Heart left ventricle (tissue), 16 donors: ENCODE data around the gene GRHPR. TPM values are rescaled to one million over a fixed set of nuclear protein-coding genes. Genes with fewer than 3 reads are reported as not detected.

ENCODE experiments used
- ATAC-seq, 4 donors: fragments of 200-7000 bp; cut with Tn5 transposase; one replicate each; pipeline ENCODE4 v1.9.1; 2020 to 2022; ENCODE audit warnings: moderate library complexity in 4 of 4, mild to moderate bottlenecking in 3 of 4, moderate number of reproducible peaks in 1 of 4
- DNase-seq, 5 donors: peaks; one replicate each; pipeline ENCODE4 v3.0.0-alpha.2; 2020
- H3K27ac ChIP-seq, 12 donors: fragments of 200-600 bp; sonication (generic) in 4 of 12; one replicate each; pipeline versions ENCODE4 v1.5.0 to v1.8.0; 2016 to 2022; ENCODE audit warnings: mild to moderate bottlenecking in 2 of 12
- H3K27me3 ChIP-seq, 9 donors: fragments of 200-600 bp; sonication (generic) in 2 of 9; one replicate each; pipeline versions ENCODE4 v1.5.1 to v1.8.0; 2016 to 2022; ENCODE audit warnings: mild to moderate bottlenecking in 3 of 9
- H3K36me3 ChIP-seq, 9 donors: fragments of 200-600 bp; sonication (generic) in 2 of 9; one replicate each; pipeline versions ENCODE4 v1.5.0 to v1.8.0; 2018 to 2022; ENCODE audit warnings: mild to moderate bottlenecking in 2 of 9
- H3K4me1 ChIP-seq, 12 donors: fragments of 200-600 bp; sonication (generic) in 4 of 12; one replicate each; pipeline versions ENCODE4 v1.5.0 to v1.8.0; 2016 to 2022; ENCODE audit warnings: mild to moderate bottlenecking in 3 of 12
- H3K4me3 ChIP-seq, 12 donors: fragments of 200-600 bp; sonication (generic) in 4 of 12; one replicate each; pipeline versions ENCODE4 v1.5.0 to v1.8.0; 2017 to 2022; ENCODE audit warnings: mild to moderate bottlenecking in 9 of 12, moderate library complexity in 4 of 12
- H3K9me3 ChIP-seq, 12 donors: fragments of 200-600 bp; sonication (generic) in 4 of 12; one replicate each; pipeline versions ENCODE4 v1.5.0 to v1.8.0; 2016 to 2022; ENCODE audit warnings: mild to moderate bottlenecking in 1 of 12
- CTCF ChIP-seq, 12 donors: fragments of 200-600 bp; sonication (generic) in 4 of 12; IDR thresholded peaks; one replicate each; pipeline versions ENCODE4 v1.5.0 to v1.8.0; 2018 to 2022; ENCODE audit warnings: antibody characterized with exemption in 12 of 12, mild to moderate bottlenecking in 5 of 12
- POLR2A ChIP-seq, 2 donors: fragments of 450-650 bp; IDR thresholded peaks; one replicate each; pipeline ENCODE4 v1.6.1; 2017; ENCODE audit warnings: antibody characterized with exemption in 2 of 2, mild to moderate bottlenecking in 2 of 2, moderate library complexity in 2 of 2
- WGBS, 4 donors: extraction: QIAGEN DNeasy Blood & Tissue Kit in 2 of 4; methylation state at CpG; one replicate each; pipeline versions ENCODE4 v1.1.5 to v1.1.7; 2013 to 2018; 5-methylcytosine and 5-hydroxymethylcytosine counted together
- intact Hi-C, 10 donors: fragments of 100-400 bp; cut with DNase I; formaldehyde crosslinking; loops; one replicate each; pipeline versions ENCODE4 v1.11.1 to v1.14.2; 2022
- polyA plus RNA-seq, 2 donors: library from polyadenylated mRNA; stranded (reverse); fragments of 200-250 nt; gene quantifications; one replicate each; pipeline ENCODE4 v1.2.3, GENCODE V29; 2013
- total RNA-seq, 9 donors: library from RNA; depleted of rRNA in 2 of 9; stranded (reverse); fragments of >200 nt in 2 of 9; fragmentation: NEBNext Ultra II Directional in 3 of 9; extraction: Animal tissue kit (Norgen Biotek cat#: 25700) in 3 of 9; gene quantifications; one replicate each; pipeline versions ENCODE4 v1.1.0 to v1.2.4, GENCODE V29; 2016 to 2023
- donor health status: ischemic (EF 13 %, LVEDD 7.1; RV severe dilation, severe dysfunction).
- donor health status: healthy with polysubstance abuse.
- donor health status: DM: no; HTN: yes; CAD: no.
- donor health status: DM: no; HTN: no; CAD: no.
- donor health status: ischemic (EF 25% LVEDD 6.9; RV normal size, moderate dysfunction).
- donor health status: ischemic (EF 25% LVEDD 5.7; RV mildly dilated, moderate dysfunction).
- donor health status: healthy.
- donor health status: DM: yes; HTN: yes; CAD: no.
- donor health status: ischemic (EF 35%, LVEDD 5.7; RV mildly dilated, moderate dysfunction).
- donor health status: nonischemic (EF 11% LVEDD 7.7; RV severe dilation, severe dysfunction).
- donor health status: DM: yes; HTN: yes; CAD: no.
- donor health status: PGD.
- donor health status: ischemic (EF 29% LVEDD 5.4; RV normal size, mild dysfunction).
- donor health status: nonischemic (EF 23%, LVEDD 6.1; RV moderate dilation, normal function).

The GRHPR gene
- total and polyA plus RNA-seq, 11 donors: 91.0 to 209 (median 111) TPM

- H3K27me3 ChIP-seq: no peaks in the 10 kb centered on the region
- no peak for TF ChIP-seq POLR2A (IDR thresholded peaks at IDR 0.05)
- no peak for TF ChIP-seq CTCF (IDR thresholded peaks at IDR 0.05)
- peaks cover 0 to 30% (median 3%) of the 10 kb centered on the region in 12 donors for H3K4me1 ChIP-seq
- ATAC-seq (no peak), DNase-seq (no peak)
- H3K4me3 ChIP-seq: no peak overlapping the region
- H3K9me3 ChIP-seq: peaks cover 0 to 4% (median 0%) of the 10 kb centered on the region in 12 donors
- intact Hi-C loops: no loop called here
- WGBS, 4 donors: 84 to 88% (median 87%) methylated on average over 12 of the region's 12 CpGs
- H3K27ac ChIP-seq: no peak overlapping the region
- peaks cover 0 to 26% (median 0%) of the 10 kb centered on the region in 9 donors for H3K36me3 ChIP-seq
These were observed 27.6 kb downstream of the GRHPR start for GRCh38 chr9:37449862-37450632.

- DNase-seq: no peak
- TF ChIP-seq POLR2A (IDR thresholded peaks at IDR 0.05) (no peak), CTCF (IDR thresholded peaks at IDR 0.05) (no peak)
- Histone ChIP-seq H3K9me3 (peaks cover 0 to 11% (median 0%) of the 10 kb centered on the region in 12 donors), H3K4me1 (peaks cover 0 to 22% (median 3%) of the 10 kb centered on the region in 12 donors), H3K36me3 (peaks cover 0 to 26% (median 4%) of the 10 kb centered on the region in 9 donors), H3K27me3 (no peaks in the 10 kb centered on the region), H3K27ac (peak overlapping the region in 1 of 12 donors; percentile 39), H3K4me3 (no peak overlapping the region)
- WGBS, 4 donors: 71 to 86% (median 84%) methylated on average over 3 of the region's 3 CpGs
- intact Hi-C loops: no loop called here
- no peak for ATAC-seq
These were observed 29.1 kb downstream of the GRHPR start for GRCh38 chr9:37451628-37452027.

GRCh38 chr9:37452611-37453010, 30.1 kb downstream of the GRHPR start:
- peaks cover 0 to 25% (median 7%) of the 10 kb centered on the region in 9 donors for H3K36me3 ChIP-seq
- H3K27me3 ChIP-seq: no peaks in the 10 kb centered on the region
- no peak for ATAC-seq
- peaks cover 0 to 11% (median 0%) of the 10 kb centered on the region in 12 donors for H3K9me3 ChIP-seq
- H3K4me1 ChIP-seq: peaks cover 0 to 22% (median 3%) of the 10 kb centered on the region in 12 donors
- TF ChIP-seq CTCF (IDR thresholded peaks at IDR 0.05): no peak
- TF ChIP-seq POLR2A (IDR thresholded peaks at IDR 0.05): no peak
- H3K27ac ChIP-seq: no peak overlapping the region
- no peak for DNase-seq
- H3K4me3 ChIP-seq: no peak overlapping the region
- 88 to 96% (median 92%) methylated on average over 1 of the region's 1 CpG for WGBS, 4 donors
- intact Hi-C loops: no loop called here

GRCh38 chr9:37453827-37454226, 31.3 kb downstream of the GRHPR start:
- 81 to 95% (median 88%) methylated on average over 1 of the region's 1 CpG for WGBS, 4 donors
- peaks cover 0 to 22% (median 3%) of the 10 kb centered on the region in 12 donors for H3K4me1 ChIP-seq
- intact Hi-C loops: no loop called here
- TF ChIP-seq POLR2A (IDR thresholded peaks at IDR 0.05) (no peak), CTCF (IDR thresholded peaks at IDR 0.05) (no peak)
- H3K27me3 ChIP-seq: no peaks in the 10 kb centered on the region
- ATAC-seq (no peak), DNase-seq (no peak)
- no peak overlapping the region for H3K27ac ChIP-seq
- no peak overlapping the region for H3K4me3 ChIP-seq
- H3K9me3 ChIP-seq: peaks cover 0 to 11% (median 0%) of the 10 kb centered on the region in 12 donors
- peaks cover 0 to 24% (median 7%) of the 10 kb centered on the region in 9 donors for H3K36me3 ChIP-seq
